PFSK-1 (cell line): ENCODE measurements around the gene EPB42.

Source experiments
- FOXP2 ChIP-seq: optimal IDR thresholded peaks from 2 replicates; pipeline ENCODE3; 2011; ENCODE audit warnings: borderline replicate concordance, control low read depth, inconsistent platforms; ENCODE audit not compliant: insufficient read depth; ENCODE audit errors: extremely low read length, extremely low read depth
- POLR2AphosphoS5 ChIP-seq: IDR thresholded peaks from 2 replicates; pipeline ENCODE4 v1.6.1; 2012; ENCODE audit warnings: low read depth, mild to moderate bottlenecking, control low read depth, low read length, moderate library complexity
- REST ChIP-seq, 2 experiments: IDR thresholded peaks; 2 replicates each; pipeline versions ENCODE4 v1.6.1 to v1.8.0; 2011 to 2012; ENCODE audit warnings: low read depth in 2 of 2, low read length in 2 of 2, control low read depth in 1 of 2, inconsistent platforms in 1 of 2, mild to moderate bottlenecking in 1 of 2, moderate library complexity in 1 of 2; ENCODE audit not compliant: insufficient read depth in 1 of 2
- SIN3A ChIP-seq: IDR thresholded peaks from 2 replicates; pipeline ENCODE4 v1.6.1; 2012; ENCODE audit warnings: mild to moderate bottlenecking, low read length, moderate library complexity, borderline replicate concordance; ENCODE audit not compliant: insufficient read depth
- TAF1 ChIP-seq: IDR thresholded peaks from 2 replicates; pipeline ENCODE4 v1.6.1; 2012; ENCODE audit warnings: low read length, control low read depth, borderline replicate concordance; ENCODE audit not compliant: insufficient read depth

Gene EPB42

DNA sequence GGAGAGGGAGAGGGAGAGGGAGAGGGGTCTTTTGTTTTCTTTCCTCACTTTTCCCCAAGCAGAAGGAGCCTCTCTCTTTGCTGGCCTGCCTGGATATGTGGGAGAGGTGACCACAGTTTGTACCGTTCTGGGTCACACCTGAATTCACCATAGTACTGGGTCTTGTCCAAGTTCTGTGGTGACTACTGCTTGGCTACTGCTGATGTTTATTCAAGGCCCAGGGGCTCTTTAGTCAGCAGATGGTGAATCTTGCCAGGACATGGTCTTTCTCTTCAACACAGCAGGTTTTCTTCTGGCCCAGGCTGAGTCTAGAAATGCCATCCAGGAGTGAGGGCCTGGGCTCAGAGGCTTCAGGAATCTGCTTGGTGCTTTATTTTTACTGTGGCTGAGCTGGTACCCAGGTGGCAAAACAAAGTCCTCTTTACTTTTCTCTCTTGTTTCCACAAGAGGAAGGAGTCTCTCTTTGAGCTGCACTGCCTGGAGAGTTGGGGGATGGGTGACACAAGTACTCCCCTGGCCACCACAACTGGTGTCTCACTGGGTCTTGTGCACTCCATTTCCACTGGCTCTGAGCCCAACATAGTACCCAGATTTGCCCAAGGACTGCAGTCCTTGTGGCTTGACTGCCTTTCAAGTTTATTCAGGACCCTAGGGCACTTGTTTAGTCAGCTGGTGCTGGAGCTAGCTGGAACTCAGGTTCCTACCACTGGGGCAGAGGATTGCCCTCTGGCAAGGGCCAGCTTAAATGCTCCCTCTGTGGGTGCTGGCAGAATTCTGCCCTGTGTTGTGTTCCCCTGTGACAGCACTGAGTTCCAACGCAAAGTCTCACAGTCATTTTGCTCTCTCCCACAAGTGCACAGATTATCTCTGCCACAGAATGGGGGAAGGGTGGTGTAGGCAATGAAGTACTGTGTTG, 52.4 kb downstream of the EPB42 start:
- no peak for TF ChIP-seq REST (IDR thresholded peaks at IDR 0.05; ENCODE audit: insufficient read depth in 1 of 2, low read depth in 2 of 2, low read length in 2 of 2)
- TF ChIP-seq FOXP2 = no peak
- TF ChIP-seq SIN3A = no peak
- no peak for TF ChIP-seq POLR2AphosphoS5
- TF ChIP-seq TAF1 = no peak

GRCh38 chr15:43165801-43166325, 55.0 kb downstream of the EPB42 start:
- TF ChIP-seq POLR2AphosphoS5 = no peak
- no peak for TF ChIP-seq FOXP2
- TF ChIP-seq TAF1 = no peak
- no peak for TF ChIP-seq REST (IDR thresholded peaks at IDR 0.05; ENCODE audit: insufficient read depth in 1 of 2, low read depth in 2 of 2, low read length in 2 of 2)
- no peak for TF ChIP-seq SIN3A

- TF ChIP-seq TAF1 (no peak), SIN3A (no peak), REST (IDR thresholded peaks at IDR 0.05; ENCODE audit: insufficient read depth in 1 of 2, low read depth in 2 of 2, low read length in 2 of 2) (no peak), FOXP2 (no peak), POLR2AphosphoS5 (no peak)
Measured at GRCh38 chr15:43153269-43153668, 67.5 kb downstream of the EPB42 start.

GRCh38 chr15:43151688-43152087, 69.1 kb downstream of the EPB42 start:
- no peak for TF ChIP-seq SIN3A
- no peak for TF ChIP-seq TAF1
- TF ChIP-seq POLR2AphosphoS5 = no peak
- no peak for TF ChIP-seq FOXP2
- no peak for TF ChIP-seq REST (IDR thresholded peaks at IDR 0.05; ENCODE audit: insufficient read depth in 1 of 2, low read depth in 2 of 2, low read length in 2 of 2)
